Fibroblast of gingiva (primary cell): ENCODE measurements around the gene BET1L.
"Not testable (repeated sequence)": the region's sequence is repeated elsewhere in the genome, so short reads cannot be mapped to it uniquely, and the experiment has no call there.

ENCODE experiments used
- DNase-seq: peaks from one replicate; pipeline ENCODE4 v3.0.0-alpha.2; 2011; ENCODE audit warnings: low read depth

Gene BET1L, protein sequence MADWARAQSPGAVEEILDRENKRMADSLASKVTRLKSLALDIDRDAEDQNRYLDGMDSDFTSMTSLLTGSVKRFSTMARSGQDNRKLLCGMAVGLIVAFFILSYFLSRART

DNA sequence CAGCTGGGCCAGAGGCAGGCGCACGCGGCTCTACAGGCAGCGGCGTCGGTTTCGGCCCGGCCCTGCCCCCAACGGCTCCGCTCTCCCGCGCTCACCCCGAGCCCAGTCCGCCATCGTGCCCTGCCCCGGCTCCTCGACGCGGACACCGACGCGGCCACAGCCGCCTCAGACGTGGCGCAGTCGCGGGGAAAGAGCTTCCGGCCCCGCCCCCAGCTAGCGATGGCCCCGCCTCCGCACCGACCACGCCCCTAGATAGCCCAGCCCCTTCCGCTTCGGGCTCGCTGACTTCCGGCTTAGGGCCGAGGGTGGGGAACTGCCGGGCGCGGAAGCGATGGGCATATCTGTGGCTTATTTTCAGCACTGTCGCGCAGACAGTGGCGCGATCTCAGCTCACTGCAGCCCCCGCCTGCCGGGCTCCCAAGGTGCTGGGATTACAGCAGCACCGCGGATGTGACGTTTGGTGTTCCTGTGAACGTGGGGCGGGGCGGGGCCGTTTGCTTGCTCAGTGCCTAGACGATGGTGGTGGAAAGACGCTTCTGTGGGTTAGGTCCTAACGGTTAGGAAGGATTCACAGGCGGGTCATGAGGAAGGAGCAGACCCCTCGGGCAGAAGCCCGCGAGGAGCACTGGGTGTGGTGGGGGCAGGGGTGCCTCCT, at the start of gene BET1L, which contains the start of gene RIC8A:
TSS of gene BET1L (minus strand) at position 192 of the 655 bp plus-strand sequence. CDS start at position 114, 78 bp downstream.
TSS of gene RIC8A (plus strand) at position 501 of the 655 bp plus-strand sequence. CDS start 1,147 bp downstream, outside the sequence.
- peak; percentile 100 for DNase-seq

DNA sequence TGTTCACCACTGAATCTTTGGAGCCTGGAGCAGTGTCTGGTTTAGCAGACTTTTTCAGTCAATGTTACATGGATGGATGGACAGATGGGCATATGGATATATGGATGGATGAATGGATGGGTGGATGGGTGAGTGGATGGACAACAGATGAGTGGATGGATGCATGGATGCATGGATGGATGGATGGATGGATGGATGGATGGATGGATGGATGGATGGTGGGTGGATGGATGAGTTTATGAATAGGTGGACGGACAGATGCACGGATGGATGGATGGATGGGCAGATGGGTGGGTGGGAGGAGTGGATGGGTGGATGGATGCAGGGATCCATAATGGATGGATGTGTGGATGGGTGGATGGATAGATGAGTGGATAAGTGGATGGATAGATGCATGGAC, 48.6 kb upstream of the BET1L start:
- no peak for DNase-seq

DNA sequence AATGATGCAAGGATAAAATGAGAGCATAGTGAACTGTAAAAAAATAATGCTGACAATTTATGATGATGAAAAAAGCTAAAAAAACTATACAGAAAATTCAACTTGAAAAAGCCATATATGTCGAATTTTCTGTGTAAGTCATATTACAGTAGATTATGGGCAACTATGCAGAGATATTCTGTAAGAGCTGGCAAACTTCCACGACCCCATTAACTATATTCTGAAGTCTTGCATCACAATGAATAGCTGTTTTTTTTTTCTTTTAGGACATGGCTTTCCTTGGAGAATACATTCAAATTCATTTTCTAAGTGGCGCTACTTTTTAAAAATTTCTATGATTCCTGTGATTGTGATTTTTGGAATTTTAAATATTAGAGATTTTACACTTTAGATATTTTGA, 48.0 kb upstream of the BET1L start:
- DNase-seq = peak; percentile 57

DNA sequence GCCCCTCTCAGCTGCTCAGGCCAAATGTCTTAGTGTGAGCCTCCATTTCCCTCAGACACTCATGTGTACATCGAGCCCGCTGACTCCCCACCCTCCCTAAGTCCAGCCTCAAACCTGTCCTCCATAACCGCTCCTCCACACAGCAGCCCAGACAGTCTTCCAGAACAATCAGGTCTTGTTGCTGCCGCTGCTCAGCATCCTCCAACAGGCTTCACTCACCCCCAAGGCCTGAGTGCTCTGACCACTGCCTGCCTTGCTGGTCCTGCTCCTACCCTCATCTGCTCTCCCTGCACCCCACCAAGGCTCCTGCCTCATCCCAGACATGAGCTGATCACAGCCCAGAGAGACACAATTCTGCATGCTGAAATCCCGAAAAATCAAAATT, 46.7 kb upstream of the BET1L start:
- no peak for DNase-seq

DNA sequence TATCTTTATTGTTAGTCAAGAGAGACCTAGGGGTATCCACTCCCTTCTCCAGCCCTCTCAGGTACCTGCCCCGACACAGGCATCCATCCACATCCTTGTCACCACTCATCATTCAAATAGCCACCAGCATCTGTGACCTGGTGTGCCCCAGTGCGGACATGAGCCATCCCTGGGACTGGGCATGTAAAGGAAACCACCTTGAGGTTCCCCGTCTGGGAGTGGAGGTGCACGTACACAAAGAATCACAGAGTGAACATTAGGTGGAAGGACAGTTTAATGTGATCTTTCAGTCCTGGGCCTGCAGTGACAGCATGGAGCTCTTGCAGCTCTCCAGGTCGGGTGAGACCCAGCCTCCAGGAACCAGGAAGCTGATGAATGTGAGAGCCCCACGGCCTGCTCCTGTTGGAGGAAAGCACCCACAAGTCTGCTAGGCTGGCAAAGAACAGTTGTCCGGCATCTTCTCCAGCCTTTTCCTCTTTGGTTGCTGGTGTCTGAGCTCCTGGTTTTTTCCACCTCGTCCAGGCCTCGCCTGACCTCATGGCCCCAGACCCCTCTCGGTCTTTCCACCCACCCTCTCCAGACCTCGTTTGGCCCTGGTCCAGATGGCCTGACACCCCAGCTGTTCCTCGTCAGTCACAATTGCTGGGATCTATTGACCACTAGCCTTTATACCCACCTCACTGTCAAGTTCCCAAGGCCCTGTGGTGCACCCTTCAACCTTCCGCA, 46.1 kb upstream of the BET1L start:
- no peak for DNase-seq

DNA sequence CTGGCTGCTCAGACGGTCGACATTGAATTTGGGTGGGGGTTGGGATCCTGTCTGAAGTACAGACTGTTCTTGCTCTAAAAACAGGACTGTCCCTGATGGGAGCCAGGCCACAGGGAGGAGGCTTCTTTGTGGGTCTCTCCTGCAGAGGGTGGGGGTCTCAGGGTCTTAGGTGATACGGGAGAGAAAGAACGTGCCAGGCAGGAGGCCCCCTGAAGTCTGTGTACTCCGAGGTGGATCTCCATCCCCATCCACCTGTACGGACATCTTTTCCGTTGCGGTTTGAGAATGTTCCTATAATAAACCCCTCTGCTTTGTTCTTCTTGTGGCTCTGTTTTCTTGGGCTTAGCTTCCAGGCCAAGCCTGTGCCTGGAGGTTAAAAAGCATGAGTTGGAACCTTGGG, 45.5 kb upstream of the BET1L start:
- DNase-seq = no peak

DNA sequence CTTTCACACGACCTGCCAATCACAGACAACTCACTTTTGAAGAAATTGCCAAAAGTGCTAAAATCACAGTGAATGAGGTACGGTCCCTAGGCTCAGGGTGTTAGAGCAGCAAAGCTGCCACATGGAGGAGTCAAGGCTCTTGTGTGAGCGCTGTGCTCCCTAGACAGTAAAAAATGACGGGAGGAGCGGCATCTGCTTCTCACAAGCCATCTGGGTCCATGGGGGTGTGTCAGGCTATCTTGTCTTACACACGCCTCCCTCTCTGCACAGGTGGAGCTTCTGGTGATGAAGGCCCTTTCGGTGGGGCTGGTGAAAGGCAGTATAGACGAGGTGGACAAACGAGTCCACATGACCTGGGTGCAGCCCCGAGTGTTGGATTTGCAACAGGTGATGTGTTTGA, 44.4 kb upstream of the BET1L start:
- no peak for DNase-seq

DNA sequence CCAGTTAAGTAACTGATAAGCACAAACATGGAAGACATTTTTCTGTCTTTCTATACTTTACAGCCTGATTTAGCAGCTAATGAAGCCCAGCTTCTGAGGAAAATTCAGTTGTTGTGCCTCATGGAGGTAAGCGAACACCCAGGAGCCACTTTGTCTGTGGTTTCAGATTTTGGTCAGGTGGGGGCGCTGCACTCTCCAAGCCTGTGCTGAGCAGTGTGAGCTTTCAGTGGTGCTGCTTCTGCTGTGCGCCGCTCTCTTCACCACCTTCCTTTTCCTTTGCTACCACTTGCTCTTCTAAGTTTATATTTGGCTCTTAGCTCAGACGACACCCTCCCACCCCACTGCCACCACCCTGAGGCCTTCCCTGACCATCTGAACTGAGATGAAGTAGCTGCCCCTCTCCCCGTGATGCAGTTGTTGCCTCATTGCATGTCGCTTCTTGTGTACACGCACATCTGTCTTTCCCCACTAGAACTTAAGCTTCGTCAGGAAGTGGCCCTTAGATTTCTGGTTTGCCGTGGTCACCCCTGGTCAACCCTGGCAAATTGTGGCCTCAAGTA, 43.6 kb upstream of the BET1L start:
- peak; percentile 39 for DNase-seq

DNA sequence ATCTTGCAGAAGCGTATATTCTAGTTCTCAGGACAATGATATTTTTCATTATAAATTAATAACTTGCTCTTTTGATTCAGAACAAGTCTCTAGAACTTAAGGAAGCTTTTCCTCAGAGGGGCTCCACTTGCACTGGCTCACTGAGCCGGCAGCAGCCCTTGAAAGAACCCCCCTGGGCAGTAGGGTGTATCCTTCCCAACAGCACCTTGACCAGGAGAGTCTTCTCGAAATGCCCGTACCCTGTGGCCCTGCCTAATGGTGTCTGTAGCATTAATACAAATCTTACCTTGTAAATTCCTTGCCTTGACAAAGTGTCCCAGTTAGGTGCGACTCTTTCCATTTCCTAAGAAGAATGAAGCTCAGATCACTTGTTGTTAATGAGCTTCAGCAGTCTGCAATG, 43.1 kb upstream of the BET1L start:
- no peak for DNase-seq

DNA sequence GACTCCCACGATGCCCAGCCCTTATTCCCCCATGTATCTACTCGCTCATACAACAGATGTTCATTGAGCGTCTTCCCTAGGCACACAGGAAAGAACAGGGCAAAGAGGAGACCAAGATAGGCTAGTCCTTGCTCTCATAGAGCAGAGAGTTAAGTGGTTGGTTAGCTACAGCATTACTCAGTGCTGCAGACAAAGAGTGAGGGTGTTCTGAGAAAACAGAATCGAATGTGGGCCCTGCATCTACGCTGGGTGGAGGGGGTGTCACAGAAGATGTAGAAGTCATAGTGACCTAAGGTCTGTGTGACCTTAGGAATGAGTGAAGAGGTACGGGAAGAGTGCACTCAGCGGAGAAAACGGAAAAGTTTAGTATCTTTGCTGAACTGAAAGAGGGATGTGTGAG, 41.9 kb upstream of the BET1L start:
- no peak for DNase-seq

DNA sequence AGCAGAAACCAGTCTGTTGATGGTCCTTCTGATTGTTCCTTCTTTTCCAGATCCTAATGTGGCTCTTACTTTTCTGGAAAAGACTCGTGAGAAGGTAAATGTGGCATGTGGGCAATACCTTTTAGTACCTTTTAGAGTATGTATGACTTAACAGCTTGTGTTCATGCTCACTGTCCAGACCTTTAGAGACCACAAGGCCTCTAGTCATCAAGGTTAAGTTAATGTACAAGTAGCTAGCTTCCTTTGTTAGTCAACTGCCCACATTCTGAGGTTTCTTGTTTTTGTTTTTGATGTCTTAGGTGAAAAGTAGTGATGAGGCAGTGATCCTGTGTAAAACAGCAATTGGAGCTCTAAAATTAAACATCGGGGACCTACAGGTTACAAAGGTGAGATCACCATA, 37.2 kb upstream of the BET1L start:
- no peak for DNase-seq

DNA sequence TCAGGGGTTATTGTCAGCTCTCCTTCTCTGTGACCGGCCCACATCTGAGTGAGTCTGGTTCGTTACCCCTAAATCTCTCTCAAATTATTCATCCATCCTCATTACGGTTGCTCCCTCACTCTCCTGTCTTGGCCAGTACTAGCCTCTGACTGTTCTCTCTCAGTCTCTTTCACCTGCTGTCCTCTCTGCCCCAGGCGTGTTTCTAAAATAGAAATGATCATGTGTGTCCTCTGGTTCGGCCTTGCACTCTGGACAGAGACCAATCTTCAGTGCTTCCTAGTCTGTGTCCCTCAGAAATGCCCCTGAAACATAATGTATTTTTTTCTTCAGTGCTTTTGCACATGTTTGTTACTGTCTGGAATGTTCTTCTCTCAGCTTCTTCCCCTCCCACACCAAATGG, 34.4 kb upstream of the BET1L start:
- DNase-seq = no peak

DNA sequence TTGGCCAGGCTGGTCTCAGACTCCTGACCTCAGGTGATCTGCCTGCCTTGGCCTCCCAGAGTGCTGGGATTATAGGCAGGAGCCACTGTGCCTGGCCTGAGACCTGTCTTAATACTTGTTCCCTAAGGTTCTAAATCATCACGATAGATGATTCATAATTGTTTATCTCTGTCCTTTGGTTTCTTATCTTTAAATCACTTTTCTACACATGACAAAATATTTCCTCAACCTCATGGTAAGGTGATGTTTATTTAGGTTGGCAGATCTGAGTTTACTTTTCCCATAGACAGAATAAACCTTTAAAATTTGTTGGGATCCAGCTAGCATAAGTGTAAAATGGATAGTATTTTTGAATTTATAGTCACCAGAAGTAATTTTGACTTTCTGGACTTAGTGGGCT, 33.1 kb upstream of the BET1L start:
- no peak for DNase-seq

DNA sequence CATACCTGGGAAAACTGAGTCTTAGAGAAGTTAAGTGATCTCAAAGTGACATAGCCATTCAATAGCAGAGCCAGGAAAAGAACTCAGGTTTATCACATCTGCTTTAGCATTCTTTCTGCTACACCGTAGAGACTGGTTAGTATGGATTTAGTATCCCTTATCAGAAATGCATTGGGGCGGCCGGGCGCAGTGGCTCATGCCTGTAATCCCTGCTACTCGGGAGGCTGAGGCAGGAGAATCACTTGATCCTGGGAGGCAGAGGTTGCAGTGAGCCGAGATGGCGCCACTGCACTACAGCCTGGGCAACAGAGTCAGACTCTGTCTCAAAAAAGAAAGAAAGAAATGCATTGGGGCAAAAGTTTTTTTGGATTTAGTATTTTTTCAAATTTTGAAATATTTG, 31.1 kb upstream of the BET1L start:
- DNase-seq = not testable (repeated sequence)

DNA sequence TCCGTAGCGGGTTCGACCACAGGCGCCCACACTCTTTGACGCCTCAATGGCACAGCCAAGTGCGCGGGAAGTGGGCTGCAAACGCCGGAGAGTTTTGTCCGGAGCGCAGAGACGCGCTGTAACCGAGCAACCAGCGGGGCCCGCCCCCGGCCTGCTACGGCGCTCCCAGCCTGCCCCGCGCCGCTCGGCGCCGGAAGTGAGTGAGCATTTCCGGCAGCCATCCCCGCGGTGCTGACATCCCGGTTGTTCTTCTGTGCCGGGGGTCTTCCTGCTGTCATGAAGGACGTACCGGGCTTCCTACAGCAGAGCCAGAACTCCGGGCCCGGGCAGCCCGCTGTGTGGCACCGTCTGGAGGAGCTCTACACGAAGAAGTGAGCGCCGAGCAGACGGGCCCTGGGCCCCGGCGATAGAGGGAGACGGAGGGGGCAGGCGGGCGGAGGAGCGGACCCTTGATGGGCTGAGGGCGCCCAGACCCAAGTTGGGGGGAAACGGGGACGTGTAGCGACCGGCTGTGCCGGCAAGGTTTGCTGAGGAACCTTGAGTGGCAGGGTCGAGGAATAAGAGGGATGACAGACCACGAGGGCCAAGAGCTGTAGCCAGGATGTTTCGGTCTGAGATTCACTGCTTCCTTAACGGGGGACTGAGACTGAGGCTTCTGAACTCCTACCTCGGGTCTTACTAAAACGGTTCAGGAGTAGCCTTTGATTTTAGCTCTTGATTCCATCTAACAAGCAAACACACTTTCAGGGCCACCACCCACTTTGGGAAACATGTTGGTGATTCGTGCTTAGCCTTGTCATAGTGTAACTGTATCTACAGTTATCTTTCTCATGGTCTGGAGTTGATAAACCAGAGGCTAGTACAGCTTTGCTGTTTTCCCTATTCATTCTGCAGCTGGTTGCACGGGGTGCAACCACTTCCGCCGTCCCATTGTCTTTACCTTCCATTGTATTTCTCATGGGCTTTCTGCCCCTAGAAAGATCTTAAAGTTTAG, 29.9 kb upstream of the BET1L start, which contains the start of gene PSMD13:
TSS of gene PSMD13 (plus strand) at position 203 of the 994 bp plus-strand sequence. CDS start at position 277, 74 bp downstream.
- peak; percentile 74 for DNase-seq

DNA sequence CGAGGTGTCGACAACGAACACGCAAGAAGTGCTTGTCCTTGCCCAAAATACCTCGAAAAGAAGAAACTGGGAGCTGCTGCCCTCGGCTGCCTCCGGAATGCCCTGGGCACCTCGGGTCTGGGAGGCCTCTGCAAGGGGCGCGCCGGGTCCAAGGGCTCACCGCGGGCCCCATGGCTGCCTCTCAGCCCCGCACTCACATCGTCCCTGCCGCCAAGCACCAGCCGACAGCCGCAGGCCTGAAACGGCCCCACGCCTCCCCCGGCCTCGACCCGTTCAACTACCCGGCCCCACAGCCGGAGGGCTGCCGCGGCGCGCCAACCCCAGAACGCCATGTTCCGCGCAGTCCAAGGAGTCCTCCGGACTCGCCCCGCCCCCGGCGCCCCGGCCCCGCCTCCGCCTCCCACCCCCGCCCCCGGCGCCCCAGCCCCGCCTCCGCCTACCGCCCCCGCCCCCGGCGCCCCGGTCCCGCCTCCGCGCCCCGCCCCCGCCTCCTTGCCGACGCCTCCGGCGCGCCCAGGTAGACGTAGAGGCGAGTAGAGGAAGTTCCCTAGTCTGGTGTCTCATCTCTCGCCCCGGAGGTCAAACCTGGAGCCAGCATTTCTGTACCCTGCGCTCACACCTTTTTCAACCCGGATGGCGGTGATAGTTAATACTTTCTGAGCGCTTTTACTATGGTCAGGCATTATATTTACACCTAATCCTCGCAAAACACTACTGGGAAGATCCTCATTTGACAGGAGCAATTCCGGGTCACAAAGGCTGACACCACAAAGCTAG, 29.0 kb upstream of the BET1L start, which contains the start of gene SIRT3:
TSS of gene SIRT3 (minus strand) at position 346 of the 777 bp plus-strand sequence. CDS start at position 332, 14 bp downstream.
- peak; percentile 70 for DNase-seq

DNA sequence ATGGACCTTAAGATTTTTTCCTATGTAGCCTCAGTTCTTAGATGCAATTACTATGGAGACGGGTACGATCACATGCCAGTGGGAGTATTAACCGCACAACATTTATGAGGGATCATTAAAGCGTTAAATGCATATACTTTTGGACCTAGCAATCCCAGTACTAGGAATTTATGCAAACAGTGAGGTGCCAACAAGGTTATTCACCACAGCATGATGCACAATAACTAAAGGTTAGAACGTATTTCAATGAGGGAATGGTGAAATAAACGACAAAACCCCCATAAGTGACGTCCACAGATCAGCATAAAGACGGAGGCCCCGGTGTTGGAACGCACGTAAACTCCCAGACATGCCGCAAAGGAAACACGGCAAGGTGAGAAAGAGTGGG, 28.4 kb upstream of the BET1L start:
- DNase-seq = no peak

DNA sequence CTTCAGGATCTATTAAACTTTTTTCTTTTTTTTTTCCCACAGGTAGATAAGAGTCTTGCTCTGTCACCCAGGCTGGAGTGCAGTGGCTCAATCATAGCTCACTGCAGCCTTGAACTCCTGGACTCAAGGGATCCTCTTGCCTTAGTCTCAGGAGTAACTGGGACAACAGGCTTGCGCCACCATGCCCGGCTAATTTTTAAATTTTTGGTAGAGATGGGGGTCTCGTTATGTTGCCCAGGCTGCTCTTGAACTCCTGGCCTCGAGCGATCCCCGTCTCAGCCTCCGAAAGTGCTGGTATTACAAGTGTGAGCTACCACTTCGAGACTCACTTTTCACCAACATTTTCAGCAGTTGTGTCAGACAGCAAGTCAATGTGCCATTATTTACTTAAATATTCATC, 28.0 kb upstream of the BET1L start:
- DNase-seq = no peak

DNA sequence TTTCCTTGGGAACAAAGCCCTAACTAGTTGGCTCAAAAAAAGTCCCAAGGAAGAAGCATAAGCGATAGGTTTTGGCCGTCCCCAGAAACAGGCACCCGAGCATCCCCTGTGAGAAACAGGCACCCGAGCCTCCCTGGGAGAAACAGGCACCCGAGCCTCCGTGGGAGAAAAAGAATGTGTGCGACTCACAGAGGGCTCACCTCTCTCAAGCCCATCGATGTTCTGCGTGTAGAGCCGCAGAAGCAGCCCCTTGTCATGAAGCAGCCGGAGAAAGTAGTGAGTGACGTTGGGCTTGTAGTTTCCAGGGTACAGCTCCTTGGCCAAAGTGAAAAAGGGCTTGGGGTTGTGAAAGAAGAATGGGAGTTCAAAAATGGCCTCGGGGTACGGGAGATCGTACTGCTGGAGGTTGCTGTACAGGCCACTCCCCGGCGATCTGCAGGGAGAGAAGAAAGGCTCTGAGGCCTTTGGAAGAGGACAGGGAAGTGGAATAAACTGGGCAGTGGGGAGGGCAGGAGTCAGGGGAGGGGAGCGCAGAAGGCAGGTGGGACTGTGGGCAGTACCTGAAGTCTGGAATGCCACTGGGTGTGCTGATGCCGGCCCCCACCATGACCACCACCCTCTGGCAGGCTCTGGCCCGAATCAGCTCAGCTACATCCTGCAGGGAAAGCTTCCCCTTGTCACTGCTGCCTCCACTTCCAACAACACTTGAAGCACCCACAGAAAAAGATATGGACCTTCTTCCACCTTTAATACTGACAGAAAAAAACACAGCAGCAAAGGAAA, 25.8 kb upstream of the BET1L start:
- DNase-seq = no peak

DNA sequence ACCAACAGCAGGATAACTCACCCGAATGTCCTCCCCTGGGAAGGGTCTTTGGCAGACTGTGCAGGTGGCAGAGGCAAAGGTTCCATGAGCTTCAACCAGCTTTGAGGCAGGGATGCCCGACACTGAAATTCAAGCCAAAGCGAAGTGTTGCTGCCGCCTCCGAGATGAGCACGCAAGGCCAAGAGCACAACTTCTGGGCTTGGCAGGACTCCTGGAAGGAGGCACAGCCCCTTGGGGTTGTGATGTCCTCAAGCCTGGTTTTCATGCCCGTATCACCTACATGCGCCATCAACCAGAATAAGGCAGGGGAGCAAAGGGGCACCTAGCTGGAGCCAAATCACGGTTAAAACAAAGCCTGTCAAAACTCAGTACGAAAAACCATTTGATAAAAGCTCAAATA, 23.2 kb upstream of the BET1L start:
- no peak for DNase-seq
